Stimulated activated CD8-positive, alpha-beta memory T cell treated with anti-CD3 and anti-CD28 coated beads, Interleukin-4, amount 100 ng/mL, for 48 hours (primary cell): ENCODE data around the gene GBX2.
"Not testable (repeated sequence)": the region's sequence is repeated elsewhere in the genome, so short reads cannot be mapped to it uniquely, and the experiment has no call there.

Source experiments
- DNase-seq: peaks from one replicate; pipeline ENCODE4 v3.0.0-alpha.2; 2020

Gene GBX2

DNA sequence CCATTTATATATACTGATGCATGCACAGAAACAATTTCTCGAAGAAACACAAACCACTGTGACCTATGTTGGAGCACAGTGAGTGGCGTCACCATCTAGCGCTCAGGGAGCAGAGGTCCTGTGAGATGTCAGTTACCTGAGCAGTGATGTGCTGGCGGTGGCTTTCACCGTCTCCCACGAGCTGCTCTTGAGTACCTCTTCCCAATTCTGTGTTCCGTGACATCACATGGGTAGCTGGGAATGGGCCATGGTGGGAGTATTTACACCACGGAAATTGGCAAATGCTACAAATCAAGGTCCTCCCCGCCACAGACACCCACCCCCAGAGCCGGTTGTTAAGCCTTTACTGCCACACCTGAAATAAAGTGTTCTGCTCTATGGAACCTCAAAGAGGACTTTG is 24.4 kb downstream of the GBX2 start:
- DNase-seq: no peak

DNA sequence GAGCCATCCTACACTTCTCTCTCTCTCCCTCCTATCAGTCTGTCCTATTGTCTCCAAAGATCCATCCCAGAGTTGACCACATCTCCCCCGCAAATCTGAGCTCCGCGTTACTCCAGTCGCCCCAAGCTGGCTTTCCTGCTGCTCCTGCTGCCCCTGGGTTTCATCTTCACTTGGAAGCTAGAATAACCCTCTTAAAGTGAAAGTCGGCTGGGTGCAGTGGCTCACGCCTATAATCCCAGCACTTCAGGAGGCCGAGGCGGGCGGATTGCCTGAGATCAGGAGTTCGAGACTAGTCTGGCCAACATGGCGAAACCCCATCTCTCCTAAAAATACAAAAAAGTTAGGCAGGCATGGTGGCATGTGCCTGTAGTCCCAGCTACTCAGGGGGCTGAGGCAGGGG is 26.6 kb downstream of the GBX2 start:
- not testable (repeated sequence) for DNase-seq

DNA sequence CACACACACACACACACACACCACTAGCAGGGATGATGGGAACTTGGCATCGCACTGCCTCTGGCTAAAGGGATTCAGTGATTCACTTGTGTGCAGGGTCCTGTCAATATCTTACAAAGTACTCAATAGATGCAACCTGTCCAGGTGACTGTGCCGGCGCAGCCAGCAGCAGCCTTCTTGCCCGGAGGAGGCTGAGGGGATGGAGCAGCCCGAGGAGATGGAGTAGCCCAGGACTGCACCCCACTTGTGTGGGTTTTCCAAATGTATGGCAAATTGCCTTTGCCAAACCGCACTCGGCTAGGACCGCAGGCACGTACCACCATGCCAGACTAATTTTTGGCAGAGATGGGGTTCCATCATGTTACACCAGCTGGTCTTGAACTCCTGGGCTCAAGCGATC is 31.1 kb downstream of the GBX2 start:
- no peak for DNase-seq

DNA sequence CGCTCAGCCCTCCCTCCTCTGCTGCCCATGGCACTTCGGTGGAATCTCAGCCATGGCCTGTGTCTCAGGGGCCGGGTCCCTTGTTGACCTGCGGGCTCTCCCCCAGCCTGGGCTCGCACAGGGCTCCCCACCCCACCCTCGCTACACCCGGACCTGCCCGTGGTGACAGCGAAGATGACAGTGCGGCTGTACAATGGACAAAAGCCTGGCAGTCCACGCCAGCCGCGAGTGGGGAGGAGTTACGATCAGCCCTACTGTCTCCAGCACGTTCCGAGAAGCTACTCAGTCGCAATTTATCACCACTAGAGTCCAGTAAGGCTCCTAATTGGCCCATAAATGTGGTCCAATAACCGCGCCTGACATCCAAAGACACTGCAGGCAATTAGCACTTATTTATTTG is 31.6 kb downstream of the GBX2 start:
- no peak for DNase-seq

DNA sequence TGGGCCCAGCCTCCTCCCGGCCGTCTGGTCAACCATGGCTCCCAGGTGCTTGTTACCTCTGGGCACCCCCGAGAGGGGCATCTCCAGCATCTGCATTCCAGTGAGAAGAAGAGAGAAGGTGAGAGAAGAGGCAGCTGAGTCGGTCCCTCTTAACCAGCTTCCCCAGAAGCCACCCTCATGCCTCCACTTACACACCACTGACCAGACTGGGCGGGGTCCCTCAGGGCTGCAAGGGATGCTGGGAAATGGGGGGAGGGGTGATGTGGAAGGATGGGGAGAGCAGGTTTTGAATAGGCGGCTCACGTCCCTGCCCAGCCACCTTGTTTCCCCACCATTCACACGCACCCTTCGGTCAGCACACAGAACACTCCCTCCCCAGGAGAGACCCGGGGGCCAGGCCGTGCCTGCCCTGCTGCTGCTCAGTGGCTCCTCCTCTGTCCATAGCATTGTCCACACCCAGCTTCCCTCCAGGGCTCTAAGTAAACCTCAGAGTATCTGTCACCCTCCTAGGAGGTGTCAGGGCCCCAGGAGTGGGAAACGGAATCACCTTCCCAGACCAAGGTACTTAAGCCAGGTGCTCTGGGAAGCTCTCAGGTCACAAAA is 34.7 kb downstream of the GBX2 start:
- no peak for DNase-seq

DNA sequence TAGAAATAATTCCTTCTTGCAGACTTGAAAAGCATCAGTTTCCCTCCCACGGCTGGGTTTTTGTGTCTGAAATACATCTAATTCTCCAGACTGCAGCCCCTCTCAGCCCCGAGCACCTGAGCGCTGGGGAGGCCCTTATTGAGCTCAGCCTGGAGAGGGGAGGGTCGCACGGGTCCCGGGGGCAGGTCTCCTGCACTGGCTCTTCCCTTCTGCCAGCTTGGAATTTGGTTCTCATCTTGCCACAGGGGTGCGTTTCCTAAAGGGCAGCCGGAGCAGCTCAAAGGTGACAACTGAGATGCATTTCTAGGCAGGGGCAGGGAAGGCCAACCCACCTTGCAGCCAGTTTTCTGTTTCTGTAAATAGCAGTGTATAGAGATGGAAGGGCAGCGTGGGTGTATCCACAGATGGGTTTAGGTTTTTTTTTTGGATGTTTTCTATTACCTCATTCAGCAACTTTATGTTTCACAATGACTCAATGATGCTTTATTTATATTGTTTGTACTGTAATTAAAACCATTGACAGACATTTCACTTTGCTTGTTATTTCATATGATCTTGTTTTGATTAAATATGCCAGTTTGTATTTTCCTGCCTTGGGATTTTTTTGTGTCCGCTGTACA is 37.0 kb downstream of the GBX2 start:
- no peak for DNase-seq

DNA sequence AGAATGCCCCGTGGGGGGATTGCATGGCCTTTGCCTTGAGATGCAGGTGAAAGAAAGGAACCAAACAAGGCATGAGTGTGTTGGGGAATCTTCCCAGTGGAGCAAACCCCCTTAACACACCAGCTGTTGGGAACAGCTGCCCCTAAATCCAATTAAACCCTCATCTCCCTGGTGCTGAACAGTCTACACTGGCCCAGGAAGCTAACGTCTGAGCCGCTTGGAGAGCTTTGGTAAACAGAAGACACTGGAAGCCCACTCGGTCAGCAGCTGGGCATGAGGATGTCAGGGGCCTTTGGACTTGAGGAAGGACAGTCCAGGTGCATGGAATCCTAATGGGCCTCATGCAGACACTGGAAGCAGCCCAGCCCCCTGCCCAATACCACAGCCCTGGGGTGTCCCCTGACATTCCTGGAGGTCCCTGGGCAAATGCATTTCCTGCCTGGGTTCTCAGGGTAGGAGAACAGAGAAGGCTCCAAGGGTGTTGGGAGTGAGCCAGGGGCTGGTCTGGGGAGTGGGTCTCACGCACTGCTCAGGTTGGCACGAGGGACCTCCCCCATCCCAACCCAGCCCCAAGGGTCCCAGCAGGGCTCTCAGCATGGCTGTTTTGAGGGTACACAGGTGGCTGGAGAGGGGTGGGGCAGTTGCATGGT is 37.7 kb downstream of the GBX2 start:
- DNase-seq: no peak

DNA sequence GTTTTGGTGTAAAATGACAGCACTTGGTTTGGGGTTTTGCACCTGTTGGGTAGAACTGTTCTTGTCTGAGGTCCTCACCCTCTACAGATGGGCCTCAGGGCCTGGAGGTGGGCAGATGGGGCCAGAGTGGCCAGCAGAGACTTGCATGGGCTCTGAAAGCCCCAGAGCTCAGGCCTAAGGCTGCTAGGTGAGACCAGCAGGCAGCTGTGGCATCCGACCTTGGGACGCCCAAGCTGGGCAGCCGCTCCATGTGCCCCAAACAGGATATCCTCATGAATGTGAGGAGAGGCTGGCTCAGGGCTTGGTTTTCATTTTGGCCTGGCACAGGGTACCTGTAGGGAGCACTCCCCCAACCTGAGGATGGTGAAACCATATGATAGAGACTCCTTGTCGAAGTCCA is 38.3 kb downstream of the GBX2 start:
- no peak for DNase-seq

DNA sequence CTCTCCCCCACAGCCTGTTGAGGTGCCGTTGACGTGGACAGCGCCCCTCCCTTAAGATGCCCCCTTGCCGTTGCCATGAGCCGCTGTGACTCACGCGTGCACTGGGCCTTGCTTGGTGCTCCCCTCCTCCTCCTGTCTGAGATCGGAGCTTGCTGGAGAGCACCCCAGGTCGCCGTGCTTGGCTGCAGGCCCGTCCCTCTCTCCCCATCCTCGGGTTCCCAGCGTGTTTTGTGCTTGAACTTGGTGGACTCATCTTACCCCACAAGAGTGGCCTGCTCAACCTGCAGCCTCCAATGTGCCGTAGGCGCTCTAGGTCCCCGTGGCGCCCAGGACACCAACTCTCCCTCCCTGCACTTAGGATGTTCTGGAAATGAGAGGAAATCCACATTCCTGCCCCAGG is 39.9 kb downstream of the GBX2 start:
- DNase-seq: no peak

DNA sequence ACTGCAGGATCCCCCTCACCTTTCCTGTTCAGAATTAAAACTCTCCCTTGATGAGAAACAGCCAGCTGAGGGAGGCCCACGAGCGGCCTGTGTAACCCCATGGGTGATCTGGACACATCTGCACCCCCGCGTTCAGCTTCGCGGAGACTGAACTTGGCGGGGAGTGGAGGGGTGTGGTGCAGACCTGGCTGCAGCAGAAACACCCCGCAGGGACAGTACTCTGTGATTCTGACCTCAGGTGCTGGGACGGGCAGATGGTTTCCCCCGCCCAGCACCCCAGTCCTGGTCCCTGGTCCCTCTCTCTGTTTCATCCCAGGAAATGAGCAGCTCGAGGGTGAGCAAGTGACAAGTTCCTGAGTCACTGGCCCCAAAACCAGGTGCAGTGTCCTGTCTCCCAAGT is 41.2 kb downstream of the GBX2 start:
- DNase-seq: no peak

DNA sequence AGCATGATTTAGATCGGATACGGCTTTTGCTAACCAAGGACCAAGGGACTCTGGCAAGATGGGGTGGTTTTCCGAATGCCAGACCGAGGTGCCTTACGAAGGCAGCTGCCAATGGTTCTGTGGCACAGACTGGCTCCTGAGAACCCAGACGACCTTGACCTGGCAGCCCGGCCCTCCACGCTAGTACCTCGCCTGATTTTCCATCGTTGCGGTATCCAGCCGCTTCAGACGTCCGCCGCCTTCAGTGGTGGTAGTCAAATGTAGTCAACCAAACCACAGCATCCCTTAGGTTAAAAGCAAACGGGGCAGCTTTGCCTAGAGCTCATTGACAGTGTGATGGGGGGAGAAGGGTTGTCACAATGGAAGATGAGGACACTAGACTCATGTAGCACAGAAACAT is 42.6 kb downstream of the GBX2 start:
- no peak for DNase-seq

DNA sequence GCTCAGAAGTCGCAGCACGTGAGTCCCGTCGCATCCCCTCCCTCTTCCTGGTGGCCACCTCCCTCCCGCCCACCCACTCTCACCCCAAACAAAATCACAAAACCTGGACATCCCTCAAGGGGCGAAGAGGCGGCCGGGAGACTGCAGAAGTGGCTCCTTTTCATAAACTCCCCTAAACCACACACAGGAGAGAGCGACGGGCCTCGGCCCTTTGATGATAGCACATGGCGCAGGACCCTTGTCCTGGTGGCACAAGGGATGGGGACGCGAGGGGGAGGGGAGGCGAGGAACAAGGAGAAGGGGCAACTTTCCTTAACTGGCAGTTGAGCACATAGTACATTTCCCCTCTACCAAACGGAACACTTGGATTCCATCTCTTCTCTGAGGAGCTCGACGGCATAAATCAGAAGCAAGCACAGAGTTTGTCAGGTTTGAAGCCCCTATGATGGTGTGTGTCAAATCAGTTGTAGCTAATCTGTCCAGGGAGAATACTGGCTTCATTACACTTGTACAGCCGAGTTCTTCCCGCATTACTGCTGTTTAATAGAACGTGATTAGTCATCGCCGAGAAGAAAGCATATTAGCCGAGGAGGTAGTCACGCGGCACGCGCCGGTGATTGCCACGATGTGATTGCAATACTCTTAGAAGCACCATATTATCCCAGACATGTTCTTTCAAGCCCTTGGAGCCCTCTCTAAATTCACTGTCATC is 43.8 kb downstream of the GBX2 start:
- DNase-seq: no peak

DNA sequence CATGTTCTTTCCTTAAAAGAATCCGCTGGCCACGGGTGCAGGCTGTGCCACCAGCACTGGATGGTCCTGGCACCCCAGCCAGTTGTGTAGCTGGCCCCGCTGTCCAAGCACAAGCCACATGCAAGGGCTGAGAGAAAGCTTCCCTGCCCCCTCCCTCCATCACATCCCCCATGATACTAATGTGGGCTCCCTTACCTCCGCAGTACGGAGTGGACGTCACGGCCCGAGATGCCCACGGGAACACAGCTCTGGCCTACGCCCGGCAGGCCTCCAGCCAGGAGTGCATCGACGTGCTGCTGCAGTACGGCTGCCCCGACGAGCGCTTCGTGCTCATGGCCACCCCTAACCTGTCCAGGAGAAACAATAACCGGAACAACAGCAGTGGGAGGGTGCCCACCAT is 44.5 kb downstream of the GBX2 start:
- DNase-seq: no peak

DNA sequence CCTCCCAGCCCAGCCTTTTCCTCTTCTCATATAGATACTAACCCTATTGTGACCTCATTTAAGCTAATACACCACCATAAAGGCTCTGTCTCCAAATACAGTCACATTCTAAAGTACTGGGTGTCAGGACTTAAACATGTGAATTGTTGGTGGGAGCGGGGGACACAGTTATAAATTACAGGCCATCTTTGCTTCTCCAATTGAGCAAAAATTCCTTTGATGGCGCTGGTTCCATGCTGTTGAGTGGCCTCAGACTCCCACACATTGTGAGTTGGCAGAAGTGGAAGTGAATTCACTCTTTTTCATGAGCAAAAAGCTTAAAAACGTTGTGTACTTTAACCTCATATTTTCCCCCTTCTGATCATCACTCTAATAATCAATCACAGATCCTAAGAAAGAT is 46.0 kb downstream of the GBX2 start:
- DNase-seq: no peak

DNA sequence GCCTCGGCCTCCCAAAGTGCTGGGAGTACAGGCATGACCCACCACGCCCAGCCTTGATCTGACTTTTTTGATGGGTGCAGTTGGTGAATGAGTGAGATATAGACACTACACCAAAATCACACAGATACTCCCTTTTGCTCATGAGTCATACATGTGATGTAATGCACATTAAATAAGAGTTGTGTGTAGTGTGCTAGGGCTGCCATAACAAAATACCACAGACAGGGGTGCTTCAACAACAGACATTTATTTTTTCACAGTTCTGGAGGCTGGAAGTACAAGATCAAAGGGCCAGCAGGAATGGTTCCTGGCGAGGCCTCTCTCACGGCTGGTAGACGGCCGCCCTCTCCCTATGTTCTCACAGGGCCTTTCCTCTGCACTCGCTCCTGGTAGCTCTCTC is 46.6 kb downstream of the GBX2 start:
- no peak for DNase-seq

DNA sequence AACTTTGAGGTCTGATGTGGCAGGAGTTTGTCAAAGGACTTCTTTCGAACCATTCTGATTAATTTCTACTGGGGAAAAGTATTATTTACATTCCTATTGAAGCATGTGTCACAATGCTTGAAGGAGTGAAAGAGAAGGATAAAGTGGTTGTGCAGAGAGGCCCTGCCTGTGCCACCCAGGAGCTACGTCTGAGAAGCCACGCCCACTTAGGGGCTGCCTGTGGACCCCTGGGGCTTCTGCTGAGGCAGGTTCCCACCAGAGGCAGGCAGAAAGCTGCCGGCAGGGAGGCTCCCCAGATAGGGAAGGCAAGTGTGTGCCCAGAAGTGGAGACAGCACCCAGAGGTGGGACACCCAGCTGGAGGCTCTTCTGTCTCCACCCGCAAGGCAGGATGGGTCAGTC is 47.4 kb downstream of the GBX2 start:
- no peak for DNase-seq

DNA sequence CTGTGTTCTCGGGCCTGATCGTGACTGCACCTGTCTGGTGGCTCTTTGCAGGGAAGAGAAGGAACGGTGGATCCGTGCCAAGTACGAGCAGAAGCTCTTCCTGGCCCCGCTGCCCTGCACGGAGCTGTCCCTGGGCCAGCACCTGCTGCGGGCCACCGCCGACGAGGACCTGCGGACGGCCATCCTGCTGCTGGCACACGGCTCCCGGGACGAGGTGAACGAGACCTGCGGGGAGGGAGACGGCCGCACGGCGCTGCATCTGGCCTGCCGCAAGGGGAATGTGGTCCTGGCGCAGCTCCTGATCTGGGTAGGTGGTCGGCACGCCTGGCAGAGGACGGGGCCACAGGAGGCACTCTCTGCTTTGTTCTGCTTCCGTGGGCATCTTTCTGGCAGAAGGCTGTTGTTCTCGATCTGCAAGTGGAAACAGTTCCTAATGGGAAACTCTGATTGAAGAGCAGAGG is 48.0 kb downstream of the GBX2 start:
- no peak for DNase-seq

DNA sequence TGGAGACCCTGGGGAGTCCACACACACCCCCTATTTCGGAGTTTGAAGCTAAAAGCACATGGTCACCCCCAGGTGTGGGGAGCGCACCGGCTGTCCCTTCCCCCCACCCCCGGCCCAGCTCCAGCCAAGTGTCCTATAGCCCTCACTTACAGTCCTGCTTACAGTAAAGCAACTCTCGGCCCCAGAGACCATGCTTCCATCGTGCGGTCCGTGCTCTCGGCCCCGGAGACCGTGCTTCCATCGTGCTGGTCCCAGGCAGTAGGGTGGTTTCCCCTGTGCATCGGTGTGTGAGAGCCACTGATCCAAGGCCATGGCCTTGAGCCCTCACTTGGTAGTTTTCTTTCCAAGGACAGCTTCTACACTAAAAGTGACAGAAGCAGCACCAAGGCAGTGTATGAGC is 48.7 kb downstream of the GBX2 start:
- DNase-seq: no peak

DNA sequence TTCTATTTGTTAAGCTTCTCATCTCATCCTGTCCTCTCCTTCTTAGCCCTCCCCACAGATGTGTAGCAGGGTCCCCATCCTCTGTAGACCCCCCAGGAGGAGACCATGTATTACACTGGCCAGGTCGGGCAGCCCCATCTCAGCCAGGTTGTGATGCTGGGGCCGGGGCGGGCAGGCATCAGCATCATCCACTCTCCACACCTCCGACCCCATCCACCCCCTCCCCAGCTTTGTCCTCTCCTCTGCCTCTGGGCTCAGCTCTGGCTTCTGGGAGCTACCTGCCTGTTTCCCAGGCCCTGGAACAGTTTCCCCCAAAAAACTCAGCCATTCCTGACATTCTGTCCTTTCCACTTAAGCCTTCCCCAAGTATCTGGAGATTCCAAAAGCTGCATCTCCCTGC is 49.2 kb downstream of the GBX2 start:
- no peak for DNase-seq

DNA sequence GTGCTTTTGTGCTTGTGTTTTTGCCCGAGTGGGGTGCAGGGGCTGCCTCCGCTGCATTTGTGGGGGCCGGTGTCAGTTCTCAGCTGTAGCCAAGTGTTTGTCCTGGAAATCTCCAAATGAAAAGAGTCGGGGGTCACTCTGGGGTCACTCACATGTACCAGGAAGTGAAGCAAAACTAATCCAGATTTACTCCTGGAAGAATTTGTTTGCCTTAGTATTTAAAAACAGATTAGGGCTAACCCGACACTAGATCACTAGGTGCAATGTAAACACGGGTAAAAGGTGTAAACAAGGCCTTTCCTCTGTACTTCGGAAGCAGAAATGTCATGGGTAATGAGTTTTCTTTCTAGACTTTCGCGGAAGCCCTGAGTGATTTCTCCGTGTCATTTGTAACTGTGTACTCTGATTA is 50.3 kb downstream of the GBX2 start:
- DNase-seq: no peak

DNA sequence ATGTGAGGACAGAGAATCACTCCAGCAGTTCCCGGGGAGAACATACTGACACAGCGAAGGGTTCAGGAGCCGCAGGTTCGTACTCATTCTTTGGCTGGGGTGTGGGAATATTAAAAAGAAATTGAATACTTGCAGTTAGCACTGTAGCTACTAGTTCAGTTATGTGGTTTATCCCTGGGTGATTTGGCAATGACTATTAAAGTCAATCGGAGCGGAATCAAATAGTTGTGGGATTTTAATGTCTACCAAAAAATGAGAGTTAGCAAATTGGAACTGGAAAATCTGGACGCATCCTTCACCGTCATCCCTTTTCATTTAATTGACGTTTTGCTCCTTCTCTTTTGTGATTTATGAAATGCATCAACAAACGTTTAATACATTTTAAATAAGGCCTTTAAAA is 50.8 kb downstream of the GBX2 start:
- DNase-seq: no peak
